ENCODE results near the gene ASB3. TPM values are rescaled to one million over a fixed set of nuclear protein-coding genes. Genes with fewer than 3 reads are reported as not detected.

Gene ASB3
- total RNA-seq, 4 donors from 2014 or later, result 4.9 to 18.9 (median 11.4) TPM

GRCh38 chr2:53632126-53632460, 154.7 kb downstream of the ASB3 start:
- no peak for DNase-seq
- Histone ChIP-seq H3K27me3 (no peaks in the 10 kb centered on the region), H3K36me3 (no peaks in the 10 kb centered on the region), H3K4me3 (no peak overlapping the region), H3K4me1 (peaks cover 0 to 5% (median 0%) of the 10 kb centered on the region in 4 donors), H3K27ac (no peak overlapping the region), H3K9me3 (no peaks in the 10 kb centered on the region)
- no peak for TF ChIP-seq EP300 (IDR thresholded peaks at IDR 0.05; ENCODE audit: low read depth)
- no peak for TF ChIP-seq CTCF (IDR thresholded peaks at IDR 0.05)
- TF ChIP-seq POLR2A (IDR thresholded peaks at IDR 0.05), result no peak
- TF ChIP-seq POLR2AphosphoS5 (IDR thresholded peaks at IDR 0.05), result no peak
- in situ Hi-C loops (cut with MboI; ENCODE audit: low pct_ligation_motif_present in 1 of 4, low pct_unique_long_range_greater_than_20kb in 1 of 4, low sequenced_read_pairs in 3 of 4), result no loop called here
- 85% methylated on average over 4 of the region's 4 CpGs for whole genome bisulfite sequencing, 2 donors (ENCODE audit: low coverage in 1 of 2)
- intact Hi-C loops (cut with DNase I; ENCODE audit: low total_unique reads), result no loop called here

- H3K4me3 ChIP-seq, result no peak overlapping the region
- 71 to 75% methylated on average over 3 of the region's 3 CpGs for WGBS, 2 donors (ENCODE audit: low coverage in 1 of 2)
- in situ Hi-C loops (cut with MboI; ENCODE audit: low pct_ligation_motif_present in 1 of 4, low pct_unique_long_range_greater_than_20kb in 1 of 4, low sequenced_read_pairs in 3 of 4), result no loop called here
- DNase-seq, result no peak
- no peaks in the 10 kb centered on the region for H3K27me3 ChIP-seq
- peak overlapping the region in 1 of 4 donors; percentile 25 for H3K27ac ChIP-seq
- intact Hi-C loops (cut with DNase I; ENCODE audit: low total_unique reads), result no loop called here
- TF ChIP-seq EP300 (IDR thresholded peaks at IDR 0.05; ENCODE audit: low read depth) (no peak), POLR2A (IDR thresholded peaks at IDR 0.05) (no peak), CTCF (IDR thresholded peaks at IDR 0.05) (no peak), POLR2AphosphoS5 (IDR thresholded peaks at IDR 0.05) (no peak)
- H3K36me3 ChIP-seq, result no peaks in the 10 kb centered on the region
- no peaks in the 10 kb centered on the region for H3K9me3 ChIP-seq
- H3K4me1 ChIP-seq, result peaks cover 0 to 5% (median 0%) of the 10 kb centered on the region in 4 donors
These were observed 155.2 kb downstream of the ASB3 start for GRCh38 chr2:53631313-53632125.

DNA sequence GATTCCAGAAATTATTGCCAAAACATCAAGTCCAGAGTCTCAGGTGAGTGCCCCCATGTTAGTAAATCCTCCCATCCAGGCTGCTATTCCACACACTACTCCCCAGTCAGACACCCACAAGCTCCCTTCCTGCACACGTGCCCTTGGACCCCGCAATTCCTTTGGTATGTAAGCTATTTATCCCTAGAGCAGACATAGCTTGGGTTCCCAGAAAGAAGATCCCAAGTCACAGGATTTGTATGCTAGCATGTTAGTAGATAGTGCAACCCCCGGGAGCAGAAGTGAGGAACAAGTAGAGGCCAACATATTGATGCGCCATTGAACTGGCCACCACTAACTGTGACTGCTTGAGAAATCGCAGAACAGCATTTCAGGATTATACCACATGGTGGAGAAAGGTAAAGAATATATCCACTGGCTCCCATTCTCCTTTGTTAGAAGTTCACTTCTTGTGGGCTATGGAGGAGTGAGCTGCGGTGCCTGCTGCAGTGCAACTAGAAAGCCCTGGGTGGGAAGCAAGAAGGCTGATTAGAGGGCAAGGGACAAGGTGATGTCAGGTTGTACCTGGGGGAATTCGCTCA, 156.6 kb downstream of the ASB3 start:
- Histone ChIP-seq H3K27me3 (no peaks in the 10 kb centered on the region), H3K4me1 (peaks cover 0 to 5% (median 0%) of the 10 kb centered on the region in 4 donors), H3K9me3 (no peaks in the 10 kb centered on the region), H3K36me3 (no peaks in the 10 kb centered on the region), H3K27ac (no peak overlapping the region), H3K4me3 (no peak overlapping the region)
- TF ChIP-seq EP300 (IDR thresholded peaks at IDR 0.05; ENCODE audit: low read depth) (no peak), POLR2A (IDR thresholded peaks at IDR 0.05) (no peak), POLR2AphosphoS5 (IDR thresholded peaks at IDR 0.05) (no peak), CTCF (IDR thresholded peaks at IDR 0.05) (no peak)
- WGBS, 2 donors (ENCODE audit: low coverage in 1 of 2), result 88 to 90% methylated on average over 7 of the region's 7 CpGs
- DNase-seq, result no peak
- in situ Hi-C loops (cut with MboI; ENCODE audit: low pct_ligation_motif_present in 1 of 4, low pct_unique_long_range_greater_than_20kb in 1 of 4, low sequenced_read_pairs in 3 of 4), result no loop called here
- intact Hi-C loops (cut with DNase I; ENCODE audit: low total_unique reads), result no loop called here

GRCh38 chr2:53629501-53629900, 157.3 kb downstream of the ASB3 start:
- DNase-seq, result no peak
- no peaks in the 10 kb centered on the region for H3K27me3 ChIP-seq
- no peak overlapping the region for H3K27ac ChIP-seq
- in situ Hi-C loops (cut with MboI; ENCODE audit: low pct_ligation_motif_present in 1 of 4, low pct_unique_long_range_greater_than_20kb in 1 of 4, low sequenced_read_pairs in 3 of 4) (no loop called here), intact Hi-C loops (cut with DNase I; ENCODE audit: low total_unique reads) (no loop called here)
- no peaks in the 10 kb centered on the region for H3K9me3 ChIP-seq
- no peak overlapping the region for H3K4me3 ChIP-seq
- no peaks in the 10 kb centered on the region for H3K36me3 ChIP-seq
- TF ChIP-seq POLR2A (IDR thresholded peaks at IDR 0.05), result no peak
- WGBS, 2 donors (ENCODE audit: low coverage in 1 of 2), result 65% methylated on average over 4 of the region's 4 CpGs; no CpG with 5 or more reads in 1 of the 2 donors
- peaks cover 0 to 5% (median 0%) of the 10 kb centered on the region in 4 donors for H3K4me1 ChIP-seq

All from transverse colon (tissue), 4 donors.